H54 (cell line): ENCODE results near the gene JMJD8.

Experiments
- DNase-seq: peaks from one replicate; pipeline ENCODE4 v3.0.0; 2011; ENCODE audit warnings: low spot score, mixed read lengths; ENCODE audit not compliant: insufficient read length
- FAIRE-seq: peaks from 3 replicates; lab custom pipeline; 2011; peaks lifted over from hg19 to GRCh38; lab: Jason Lieb, UNC
- POLR2A ChIP-seq: IDR thresholded peaks from 2 replicates; pipeline ENCODE4 v1.6.1; 2011; ENCODE audit warnings: low read depth, mild to moderate bottlenecking, low read length

The JMJD8 gene

GRCh38 chr16:708019-708418 is 23.9 kb upstream of the JMJD8 start:
- FAIRE-seq (no peak), DNase-seq (no peak)
- TF ChIP-seq POLR2A, result no peak

GRCh38 chr16:707062-707538 is 23.0 kb upstream of the JMJD8 start:
- FAIRE-seq, result no peak
- no peak for TF ChIP-seq POLR2A
- no peak for DNase-seq

GRCh38 chr16:706189-707061 is 22.3 kb upstream of the JMJD8 start:
- DNase-seq (no peak), FAIRE-seq (no peak)
- TF ChIP-seq POLR2A, result no peak

GRCh38 chr16:705431-706188 is 21.5 kb upstream of the JMJD8 start, which contains the start of gene FBXL16:
Gene FBXL16 (minus strand): TSS chr16:705801. CDS start chr16:697405, 8,396 bp downstream.
- FAIRE-seq (no peak), DNase-seq (peak; percentile 88)
- TF ChIP-seq POLR2A, result peak; percentile 43; the same call in 1 of the 2 replicates

GRCh38 chr16:704552-705380 is 20.6 kb upstream of the JMJD8 start:
- no peak for TF ChIP-seq POLR2A
- FAIRE-seq, result no peak
- DNase-seq, result no peak

GRCh38 chr16:704047-704446 is 19.9 kb upstream of the JMJD8 start:
- TF ChIP-seq POLR2A, result no peak
- DNase-seq (no peak), FAIRE-seq (no peak)

GRCh38 chr16:703406-703805 is 19.3 kb upstream of the JMJD8 start:
- TF ChIP-seq POLR2A, result no peak
- FAIRE-seq, result no peak

GRCh38 chr16:702341-702740 is 18.2 kb upstream of the JMJD8 start:
- TF ChIP-seq POLR2A, result no peak
- DNase-seq (no peak), FAIRE-seq (no peak)

More at GRCh38 chr16:703406-703805, 19.3 kb upstream of the JMJD8 start:
- DNase-seq, result no peak

GRCh38 chr16:700684-701584 is 16.8 kb upstream of the JMJD8 start:
- DNase-seq (no peak), FAIRE-seq (no peak)
- TF ChIP-seq POLR2A, result no peak

GRCh38 chr16:698911-699671 is 15.0 kb upstream of the JMJD8 start:
- no peak for TF ChIP-seq POLR2A
- DNase-seq (no peak), FAIRE-seq (no peak)

GRCh38 chr16:695355-696089 is 11.4 kb upstream of the JMJD8 start:
- DNase-seq (no peak), FAIRE-seq (no peak)
- no peak for TF ChIP-seq POLR2A
